Suprapubic skin (tissue), 3 donors: ENCODE data around the gene EFHD2.

Experiments
- CTCF ChIP-seq, 2 donors: fragments of 200-600 bp in 1 of 2; fragments of 450-650 bp in 1 of 2; sonication (generic) in 1 of 2; IDR thresholded peaks; one replicate each; pipeline ENCODE4 v1.5.1; 2016 to 2019; ENCODE audit warnings: antibody characterized with exemption in 2 of 2, mild to moderate bottlenecking in 1 of 2, moderate library complexity in 1 of 2
- POLR2A ChIP-seq, 2 donors: fragments of 450-650 bp; IDR thresholded peaks; one replicate each; pipeline ENCODE4 v1.6.1; 2017; ENCODE audit warnings: antibody characterized with exemption in 2 of 2, mild to moderate bottlenecking in 2 of 2, moderate library complexity in 2 of 2

- TF ChIP-seq CTCF (IDR thresholded peaks at IDR 0.05) = no peak
- no peak for TF ChIP-seq POLR2A (IDR thresholded peaks at IDR 0.05)
Measured at GRCh38 chr1:15451014-15451722, 41.5 kb downstream of the EFHD2 start.
